Measurements from ENCODE around the gene EMC6. TPM values are rescaled to one million over a fixed set of nuclear protein-coding genes. Genes with fewer than 3 reads are reported as not detected.
"Not testable (repeated sequence)": the region's sequence is repeated elsewhere in the genome, so short reads cannot be mapped to it uniquely, and the experiment has no call there.

EMC6 gene
- total RNA-seq, 1 donor from 2014 or later, result 24.1 TPM

- no peak for DNase-seq (ENCODE audit: extremely low read depth, low read depth, low spot score)
Measured at GRCh38 chr17:3679531-3680126, 11.0 kb downstream of the EMC6 start.

GRCh38 chr17:3681057-3681456 is 12.4 kb downstream of the EMC6 start:
- no peak for DNase-seq (ENCODE audit: extremely low read depth, low read depth, low spot score)

- no peak for DNase-seq (ENCODE audit: extremely low read depth, low read depth, low spot score)
Measured at GRCh38 chr17:3681565-3681964, 13.0 kb downstream of the EMC6 start.

GRCh38 chr17:3682033-3682432 is 13.4 kb downstream of the EMC6 start:
- no peak for DNase-seq (ENCODE audit: extremely low read depth, low read depth, low spot score)

GRCh38 chr17:3683054-3683511 is 14.5 kb downstream of the EMC6 start:
- no peak for DNase-seq (ENCODE audit: extremely low read depth, low read depth, low spot score)

GRCh38 chr17:3685174-3685573 is 16.6 kb downstream of the EMC6 start:
- no peak for DNase-seq (ENCODE audit: extremely low read depth, low read depth, low spot score)

- no peak for DNase-seq (ENCODE audit: extremely low read depth, low read depth, low spot score)
Measured at GRCh38 chr17:3688027-3688553, 19.5 kb downstream of the EMC6 start.

GRCh38 chr17:3688852-3689261 is 20.2 kb downstream of the EMC6 start:
- no peak for DNase-seq (ENCODE audit: extremely low read depth, low read depth, low spot score)

GRCh38 chr17:3689262-3690093 is 20.9 kb downstream of the EMC6 start:
- DNase-seq (ENCODE audit: extremely low read depth, low read depth, low spot score), result no peak

GRCh38 chr17:3690094-3690715 is 21.6 kb downstream of the EMC6 start:
- no peak for DNase-seq (ENCODE audit: extremely low read depth, low read depth, low spot score)

- DNase-seq (ENCODE audit: extremely low read depth, low read depth, low spot score), result no peak
Measured at GRCh38 chr17:3691617-3692067, 23.0 kb downstream of the EMC6 start.

GRCh38 chr17:3692346-3692745 is 23.7 kb downstream of the EMC6 start:
- DNase-seq (ENCODE audit: extremely low read depth, low read depth, low spot score), result no peak

- DNase-seq (ENCODE audit: extremely low read depth, low read depth, low spot score), result no peak
Measured at GRCh38 chr17:3693141-3693540, 24.5 kb downstream of the EMC6 start.

- no peak for DNase-seq (ENCODE audit: extremely low read depth, low read depth, low spot score)
Measured at GRCh38 chr17:3693829-3694231, 25.2 kb downstream of the EMC6 start.

- no peak for DNase-seq (ENCODE audit: extremely low read depth, low read depth, low spot score)
Measured at GRCh38 chr17:3695129-3695722, 26.6 kb downstream of the EMC6 start.

- no peak for DNase-seq (ENCODE audit: extremely low read depth, low read depth, low spot score)
Measured at GRCh38 chr17:3695723-3696411, 27.3 kb downstream of the EMC6 start, which contains the start of gene P2RX5. Gene P2RX5 (minus strand): TSS chr17:3696155. CDS start chr17:3696005, 150 bp downstream.

- DNase-seq (ENCODE audit: extremely low read depth, low read depth, low spot score), result no peak
Measured at GRCh38 chr17:3697103-3697476, 28.5 kb downstream of the EMC6 start.

GRCh38 chr17:3698139-3698538 is 29.5 kb downstream of the EMC6 start:
- no peak for DNase-seq (ENCODE audit: extremely low read depth, low read depth, low spot score)

- no peak for DNase-seq (ENCODE audit: extremely low read depth, low read depth, low spot score)
Measured at GRCh38 chr17:3699951-3700350, 31.3 kb downstream of the EMC6 start.

GRCh38 chr17:3702041-3702539 is 33.5 kb downstream of the EMC6 start:
- DNase-seq (ENCODE audit: extremely low read depth, low read depth, low spot score), result not testable (repeated sequence)

Data from glomerular endothelial cell (primary cell).